ENCODE results near the gene PCBP2.
A peak's percentile ranks its signal among the peaks of the same experiment; 100 is the strongest.

Gene PCBP2

DNA sequence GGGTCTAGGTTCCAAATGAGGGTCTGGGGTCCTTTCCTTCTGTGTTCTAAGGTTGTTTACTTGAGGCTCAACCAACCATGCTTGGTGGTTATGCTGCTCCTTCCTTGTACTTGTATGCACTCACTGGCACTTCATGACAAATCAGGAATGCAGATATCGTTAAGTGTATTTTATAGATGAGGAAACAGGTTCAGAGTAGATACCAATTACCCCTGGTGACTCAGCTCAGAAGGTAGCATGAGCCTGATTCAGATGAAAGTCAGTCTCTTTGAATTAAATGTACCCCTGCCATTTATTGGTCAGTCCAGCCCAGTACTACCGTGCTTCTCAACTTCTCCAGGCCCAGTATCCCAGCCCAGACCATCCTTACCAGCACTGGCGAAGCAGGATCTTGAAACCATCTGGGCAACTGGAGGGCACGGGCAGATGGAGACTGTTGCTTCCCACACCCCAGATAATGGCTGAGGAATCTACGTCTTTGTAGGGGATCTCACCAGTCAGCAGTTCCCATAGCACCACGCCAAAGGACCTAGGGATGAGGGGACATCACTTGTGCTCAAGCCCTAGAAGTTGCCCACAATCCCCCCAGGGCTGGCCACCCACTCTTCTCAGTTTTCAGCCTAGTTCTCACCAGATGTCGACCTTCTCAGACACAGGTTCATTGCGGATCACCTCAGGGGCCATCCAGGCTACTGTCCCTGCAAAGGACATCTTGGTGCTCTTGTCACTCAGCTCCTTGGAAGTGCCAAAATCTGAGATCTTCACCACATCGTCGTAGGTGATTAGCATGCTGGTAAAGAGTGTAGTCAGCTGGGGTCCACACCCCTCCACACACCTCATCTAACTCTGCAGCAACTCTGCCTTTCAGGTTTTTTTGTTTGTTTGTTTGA, 33.0 kb downstream of the PCBP2 start:
- no peak for TF ChIP-seq ZFX (IDR thresholded peaks at IDR 0.05)
- TF ChIP-seq, protein P1, sequence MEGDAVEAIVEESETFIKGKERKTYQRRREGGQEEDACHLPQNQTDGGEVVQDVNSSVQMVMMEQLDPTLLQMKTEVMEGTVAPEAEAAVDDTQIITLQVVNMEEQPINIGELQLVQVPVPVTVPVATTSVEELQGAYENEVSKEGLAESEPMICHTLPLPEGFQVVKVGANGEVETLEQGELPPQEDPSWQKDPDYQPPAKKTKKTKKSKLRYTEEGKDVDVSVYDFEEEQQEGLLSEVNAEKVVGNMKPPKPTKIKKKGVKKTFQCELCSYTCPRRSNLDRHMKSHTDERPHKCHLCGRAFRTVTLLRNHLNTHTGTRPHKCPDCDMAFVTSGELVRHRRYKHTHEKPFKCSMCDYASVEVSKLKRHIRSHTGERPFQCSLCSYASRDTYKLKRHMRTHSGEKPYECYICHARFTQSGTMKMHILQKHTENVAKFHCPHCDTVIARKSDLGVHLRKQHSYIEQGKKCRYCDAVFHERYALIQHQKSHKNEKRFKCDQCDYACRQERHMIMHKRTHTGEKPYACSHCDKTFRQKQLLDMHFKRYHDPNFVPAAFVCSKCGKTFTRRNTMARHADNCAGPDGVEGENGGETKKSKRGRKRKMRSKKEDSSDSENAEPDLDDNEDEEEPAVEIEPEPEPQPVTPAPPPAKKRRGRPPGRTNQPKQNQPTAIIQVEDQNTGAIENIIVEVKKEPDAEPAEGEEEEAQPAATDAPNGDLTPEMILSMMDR (conservative IDR thresholded peaks at IDR 0.05): no peak
- no peak overlapping the region for H3K27ac ChIP-seq

DNA sequence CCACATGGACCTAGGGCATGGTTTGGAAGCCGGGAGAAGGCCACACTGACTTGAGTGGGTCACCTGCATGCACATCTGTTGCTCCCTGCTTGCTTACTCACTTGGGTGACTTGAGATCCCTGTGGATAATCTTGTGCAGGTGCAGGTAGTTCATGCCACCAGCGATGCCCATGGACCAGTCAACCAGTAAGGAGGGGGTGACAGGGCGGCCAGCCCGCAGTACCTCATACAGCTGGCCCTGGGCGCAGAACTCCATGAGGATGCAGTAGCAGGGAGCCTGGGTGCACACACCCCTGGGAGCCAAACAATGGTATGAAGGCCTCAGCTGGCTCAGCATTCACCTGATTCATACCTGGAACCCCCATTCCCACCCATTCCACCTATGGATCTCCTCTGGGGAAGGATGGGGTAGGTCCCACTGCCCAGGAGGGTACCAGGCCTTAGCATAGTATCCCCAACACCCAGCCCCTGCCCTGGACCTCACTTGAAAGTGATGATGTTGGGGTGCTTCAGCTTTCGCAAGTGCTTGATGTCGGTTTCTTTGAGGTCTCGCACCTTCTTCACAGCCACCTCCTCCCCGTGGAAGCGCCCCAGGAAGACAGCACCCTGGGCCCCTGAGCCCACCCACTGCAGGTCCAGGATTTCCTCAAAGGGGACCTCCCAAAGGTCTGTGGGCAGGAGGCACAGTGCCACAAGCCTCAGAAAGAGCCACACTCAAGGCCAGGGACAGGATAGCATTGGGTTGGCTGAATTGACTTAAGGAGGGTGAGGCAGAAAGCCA, 34.2 kb downstream of the PCBP2 start:
- TF ChIP-seq, protein P1 (conservative IDR thresholded peaks at IDR 0.05): no peak
- no peak for TF ChIP-seq ZFX (IDR thresholded peaks at IDR 0.05)
- no peak overlapping the region for H3K27ac ChIP-seq

DNA sequence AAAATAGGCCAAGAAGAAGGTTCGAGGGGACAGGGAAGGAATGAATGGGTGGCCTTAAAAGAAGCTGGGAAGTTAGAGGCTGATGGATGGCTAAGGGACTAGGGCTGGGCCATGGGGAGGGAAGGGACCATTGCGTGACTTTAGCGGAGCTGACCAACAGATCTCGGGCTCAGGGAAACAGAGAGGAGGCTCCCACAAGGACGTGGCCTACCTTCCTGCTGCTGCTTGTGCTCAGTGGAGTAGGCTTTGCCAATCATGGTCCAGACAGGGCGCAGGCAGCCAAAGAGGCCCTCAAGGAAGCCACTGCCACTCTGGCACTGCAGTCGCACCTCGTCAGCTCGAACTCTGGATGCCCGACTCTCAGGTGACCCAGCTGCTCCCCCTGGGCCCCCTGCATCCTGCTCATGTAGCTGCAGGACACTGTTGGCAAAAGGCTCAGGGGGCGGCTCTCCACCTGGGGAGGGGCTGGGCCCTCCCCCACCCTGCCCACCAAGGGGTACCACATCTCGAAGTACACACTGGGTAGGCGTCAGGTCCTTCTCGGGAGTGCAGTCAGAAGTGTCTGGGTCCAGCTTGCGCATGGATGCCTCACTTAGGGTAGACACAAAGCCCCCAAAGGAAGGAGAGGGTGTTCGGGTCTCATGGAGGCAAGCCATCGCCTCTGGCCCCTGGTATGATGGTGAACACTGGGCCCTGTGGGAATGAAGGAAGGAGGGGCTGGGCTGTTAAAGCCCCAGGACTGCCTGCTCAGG, 35.0 kb downstream of the PCBP2 start:
- no peak for TF ChIP-seq ZFX (IDR thresholded peaks at IDR 0.05)
- TF ChIP-seq, protein P1 (conservative IDR thresholded peaks at IDR 0.05): no peak
- no peak overlapping the region for H3K27ac ChIP-seq

DNA sequence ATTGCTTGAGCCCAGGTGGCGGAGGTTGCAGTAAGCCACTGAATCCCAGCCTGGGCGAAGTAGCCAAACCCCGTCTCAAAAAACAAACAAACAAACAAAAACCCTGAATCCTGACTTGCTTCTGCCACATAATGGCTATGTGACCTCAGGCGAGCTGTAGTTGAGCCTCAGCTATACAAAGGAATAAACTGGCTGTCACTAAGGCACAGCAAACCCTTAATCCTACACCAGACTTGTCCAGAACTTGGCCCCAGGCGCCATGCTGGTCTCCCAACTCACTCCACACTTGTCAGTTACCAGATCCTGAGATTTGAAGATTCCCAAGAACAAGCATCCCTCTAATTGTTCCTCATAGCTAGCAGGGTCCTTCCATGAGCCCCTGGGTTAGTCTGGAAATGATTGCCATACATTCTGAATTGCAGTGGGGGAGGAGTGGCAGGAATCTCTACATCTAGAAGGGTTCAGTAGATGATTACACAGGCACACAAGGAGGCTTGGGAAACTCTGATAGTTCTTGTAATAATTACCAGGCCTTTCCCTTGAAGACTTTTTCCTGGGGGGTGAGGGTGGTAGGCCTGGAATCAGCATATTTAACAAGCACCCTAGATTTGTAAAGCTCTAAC, 37.5 kb downstream of the PCBP2 start:
- H3K27ac ChIP-seq: no peak overlapping the region
- TF ChIP-seq, protein P1 (conservative IDR thresholded peaks at IDR 0.05): no peak
- no peak for TF ChIP-seq ZFX (IDR thresholded peaks at IDR 0.05)

DNA sequence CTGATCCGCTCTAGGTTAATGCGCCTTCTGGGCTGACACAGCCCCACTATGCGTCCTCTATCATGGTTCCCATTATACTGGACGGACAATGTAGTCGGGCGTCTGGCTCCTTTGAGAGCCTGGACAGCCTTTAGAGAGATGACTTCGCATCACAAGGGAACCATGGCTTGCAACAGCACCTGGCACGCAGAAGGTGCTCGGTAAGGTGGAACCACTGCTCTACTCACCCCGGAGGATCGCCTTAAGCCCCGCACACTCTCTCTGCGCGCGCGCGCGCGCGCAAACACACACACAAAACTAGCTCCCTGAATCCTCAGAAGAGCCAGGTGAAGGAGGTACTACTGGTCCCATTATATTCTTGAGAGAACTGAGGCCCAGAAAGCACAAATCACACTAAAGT, 40.3 kb downstream of the PCBP2 start:
- H3K27ac ChIP-seq: peak overlapping the region; percentile 76
- TF ChIP-seq ZFX (IDR thresholded peaks at IDR 0.05): no peak
- TF ChIP-seq, protein P1 (conservative IDR thresholded peaks at IDR 0.05): no peak

DNA sequence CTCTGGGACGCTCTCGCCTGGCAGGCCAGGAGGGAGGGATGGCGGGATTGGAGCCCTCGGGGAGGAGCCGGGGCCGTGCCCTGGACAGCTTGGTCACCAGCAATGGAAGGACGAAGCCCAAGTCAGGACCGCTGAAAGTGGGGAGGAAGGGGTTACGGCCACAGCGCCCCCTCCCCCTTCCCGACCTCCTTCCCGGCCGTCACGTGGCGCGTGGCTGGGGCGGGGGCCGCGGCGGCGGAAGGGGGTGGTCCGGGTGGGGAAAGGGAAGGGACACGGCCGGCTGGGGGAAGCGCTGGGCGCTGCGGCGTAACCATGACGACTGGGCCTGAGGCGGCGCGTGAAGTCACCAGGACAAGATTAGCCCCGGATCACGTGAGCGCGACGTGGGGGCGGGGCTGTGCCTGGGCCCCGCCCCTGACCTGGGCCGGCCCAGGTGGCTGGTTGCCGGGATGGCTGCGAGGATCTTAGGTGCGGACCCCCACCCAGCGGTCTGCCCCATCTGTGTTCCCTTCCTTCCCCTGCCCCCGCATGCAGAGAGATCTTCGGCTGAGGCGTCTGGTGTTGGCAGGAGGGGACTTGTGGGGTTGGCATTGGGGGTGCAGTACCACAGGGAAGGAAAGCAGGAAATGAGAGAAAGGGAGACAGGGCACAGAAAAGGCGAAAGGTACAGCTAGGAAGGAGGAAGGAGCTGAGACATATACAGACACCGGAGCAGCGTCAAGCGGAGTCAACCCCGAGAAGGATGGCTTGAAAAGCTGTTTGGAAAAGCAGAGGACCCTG, 41.1 kb downstream of the PCBP2 start:
- TF ChIP-seq, protein P1 (conservative IDR thresholded peaks at IDR 0.05): no peak
- TF ChIP-seq ZFX (IDR thresholded peaks at IDR 0.05): no peak
- peak overlapping the region; percentile 76 for H3K27ac ChIP-seq
